Effector memory CD4-positive, alpha-beta T cell (primary cell): ENCODE results near the gene CA11.

Source experiments
- DNase-seq, 3 donors: peaks; one replicate each; pipeline ENCODE4 v3.0.0-alpha.2; 2020
- H3K27ac ChIP-seq: 2 replicates; pipeline ENCODE4 v1.7.0; 2013; ENCODE audit warnings: mild to moderate bottlenecking, low read length, moderate library complexity; ENCODE audit not compliant: insufficient read depth, poor library complexity, severe bottlenecking
- H3K27me3 ChIP-seq: replicated peaks from 2 replicates; pipeline ENCODE4 v1.7.0; 2013; ENCODE audit warnings: mild to moderate bottlenecking, low read length; ENCODE audit not compliant: insufficient read depth, control insufficient read depth, poor library complexity, severe bottlenecking
- H3K36me3 ChIP-seq: 2 replicates; pipeline ENCODE4 v1.7.0; 2013; ENCODE audit warnings: mild to moderate bottlenecking, low read length, moderate library complexity; ENCODE audit not compliant: control insufficient read depth, insufficient read depth
- H3K4me1 ChIP-seq: 2 replicates; pipeline ENCODE4 v1.7.0; 2013; ENCODE audit warnings: low read length, mild to moderate bottlenecking; ENCODE audit not compliant: control insufficient read depth, insufficient read depth, poor library complexity, severe bottlenecking
- H3K4me3 ChIP-seq: 2 replicates; pipeline ENCODE4 v1.7.0; 2013; ENCODE audit warnings: low read length, low read depth, mild to moderate bottlenecking; ENCODE audit not compliant: insufficient read depth, poor library complexity, severe bottlenecking
- H3K9me3 ChIP-seq: 2 replicates; pipeline ENCODE4 v1.7.0; 2013; ENCODE audit warnings: mild to moderate bottlenecking, low read length, moderate library complexity; ENCODE audit not compliant: control insufficient read depth

Gene CA11

GRCh38 chr19:48588670-48589401, 57.2 kb downstream of the CA11 start:
- Histone ChIP-seq H3K27ac (peak overlapping the region; percentile 16), H3K9me3 (no peaks in the 10 kb centered on the region), H3K4me1 (peaks cover 8% of the 10 kb centered on the region), H3K4me3 (peak overlapping the region; percentile 43), H3K27me3 (no peaks in the 10 kb centered on the region), H3K36me3 (no peaks in the 10 kb centered on the region)
- DNase-seq: peak; percentile 64 to 81 (median 74)
